ENCODE measurements around the gene TGOLN2.
A peak's percentile ranks its signal among the peaks of the same experiment; 100 is the strongest.
"Not testable (repeated sequence)": the region's sequence is repeated elsewhere in the genome, so short reads cannot be mapped to it uniquely, and the experiment has no call there.

The TGOLN2 gene

GRCh38 chr2:85340034-85340892, 12.5 kb upstream of the TGOLN2 start:
- peak in 1 of 2 donors; percentile 9 for DNase-seq (ENCODE audit: low read depth in 2 of 2)
- no peak overlapping the region for H3K4me3 ChIP-seq (replicated peaks in 1 of 2; ENCODE audit: low read depth in 2 of 2, low read length in 2 of 2)
- TF ChIP-seq, protein P1, sequence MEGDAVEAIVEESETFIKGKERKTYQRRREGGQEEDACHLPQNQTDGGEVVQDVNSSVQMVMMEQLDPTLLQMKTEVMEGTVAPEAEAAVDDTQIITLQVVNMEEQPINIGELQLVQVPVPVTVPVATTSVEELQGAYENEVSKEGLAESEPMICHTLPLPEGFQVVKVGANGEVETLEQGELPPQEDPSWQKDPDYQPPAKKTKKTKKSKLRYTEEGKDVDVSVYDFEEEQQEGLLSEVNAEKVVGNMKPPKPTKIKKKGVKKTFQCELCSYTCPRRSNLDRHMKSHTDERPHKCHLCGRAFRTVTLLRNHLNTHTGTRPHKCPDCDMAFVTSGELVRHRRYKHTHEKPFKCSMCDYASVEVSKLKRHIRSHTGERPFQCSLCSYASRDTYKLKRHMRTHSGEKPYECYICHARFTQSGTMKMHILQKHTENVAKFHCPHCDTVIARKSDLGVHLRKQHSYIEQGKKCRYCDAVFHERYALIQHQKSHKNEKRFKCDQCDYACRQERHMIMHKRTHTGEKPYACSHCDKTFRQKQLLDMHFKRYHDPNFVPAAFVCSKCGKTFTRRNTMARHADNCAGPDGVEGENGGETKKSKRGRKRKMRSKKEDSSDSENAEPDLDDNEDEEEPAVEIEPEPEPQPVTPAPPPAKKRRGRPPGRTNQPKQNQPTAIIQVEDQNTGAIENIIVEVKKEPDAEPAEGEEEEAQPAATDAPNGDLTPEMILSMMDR (IDR thresholded peaks at IDR 0.05; ENCODE audit: low read depth, low read length), result no peak

GRCh38 chr2:85334928-85335327, 7.1 kb upstream of the TGOLN2 start:
- TF ChIP-seq, protein P1 (IDR thresholded peaks at IDR 0.05; ENCODE audit: low read depth, low read length), result no peak
- DNase-seq (ENCODE audit: low read depth in 2 of 2), result no peak
- no peak overlapping the region for H3K4me3 ChIP-seq (replicated peaks in 1 of 2; ENCODE audit: low read depth in 2 of 2, low read length in 2 of 2)

GRCh38 chr2:85333877-85334276, 6.1 kb upstream of the TGOLN2 start:
- DNase-seq (ENCODE audit: low read depth in 2 of 2); H3K4me3 ChIP-seq (replicated peaks in 1 of 2; ENCODE audit: low read depth in 2 of 2, low read length in 2 of 2): not testable (repeated sequence)

GRCh38 chr2:85330839-85331636, 3.2 kb upstream of the TGOLN2 start:
- no peak overlapping the region for H3K4me3 ChIP-seq (replicated peaks in 1 of 2; ENCODE audit: low read depth in 2 of 2, low read length in 2 of 2)
- DNase-seq (ENCODE audit: low read depth in 2 of 2), result no peak
- TF ChIP-seq, protein P1 (IDR thresholded peaks at IDR 0.05; ENCODE audit: low read depth, low read length), result no peak

GRCh38 chr2:85329701-85330100, 1.9 kb upstream of the TGOLN2 start:
- DNase-seq (ENCODE audit: low read depth in 2 of 2); H3K4me3 ChIP-seq (replicated peaks in 1 of 2; ENCODE audit: low read depth in 2 of 2, low read length in 2 of 2): not testable (repeated sequence)

DNA sequence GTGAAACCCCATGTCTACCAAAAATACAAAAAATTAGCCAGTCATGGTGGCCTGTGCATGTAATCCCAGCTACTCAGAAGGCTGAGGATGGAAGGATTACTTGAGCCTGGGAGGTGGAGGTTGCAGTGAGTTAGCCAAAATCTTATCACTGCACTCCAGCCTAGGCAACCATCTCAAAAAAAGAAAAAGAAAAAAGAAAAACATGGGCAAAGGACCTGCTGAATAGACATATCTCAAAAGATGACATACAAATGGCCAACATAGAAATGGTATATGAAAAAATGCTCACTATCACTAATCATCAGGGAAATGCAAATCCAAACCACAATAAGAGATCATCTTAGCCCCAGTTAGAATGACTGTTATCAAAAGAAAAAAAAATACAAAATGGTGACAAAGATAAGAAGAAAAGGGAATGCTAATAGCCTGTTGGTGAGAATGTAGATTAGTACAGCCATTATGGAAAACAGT, 1.4 kb upstream of the TGOLN2 start:
- no peak for DNase-seq (ENCODE audit: low read depth in 2 of 2)
- H3K4me3 ChIP-seq (replicated peaks in 1 of 2; ENCODE audit: low read depth in 2 of 2, low read length in 2 of 2), result no peak overlapping the region
- TF ChIP-seq, protein P1 (IDR thresholded peaks at IDR 0.05; ENCODE audit: low read depth, low read length), result no peak

GRCh38 chr2:85327160-85327821, 498 bp downstream of the TGOLN2 start:
- peak overlapping the region; percentile 79 to 85 for H3K4me3 ChIP-seq (replicated peaks in 1 of 2; ENCODE audit: low read depth in 2 of 2, low read length in 2 of 2)
- peak; percentile 54 to 57 for DNase-seq (ENCODE audit: low read depth in 2 of 2)
- TF ChIP-seq, protein P1 (IDR thresholded peaks at IDR 0.05; ENCODE audit: low read depth, low read length), result no peak
